Measurements from ENCODE around the gene RXRA.

The RXRA gene

DNA sequence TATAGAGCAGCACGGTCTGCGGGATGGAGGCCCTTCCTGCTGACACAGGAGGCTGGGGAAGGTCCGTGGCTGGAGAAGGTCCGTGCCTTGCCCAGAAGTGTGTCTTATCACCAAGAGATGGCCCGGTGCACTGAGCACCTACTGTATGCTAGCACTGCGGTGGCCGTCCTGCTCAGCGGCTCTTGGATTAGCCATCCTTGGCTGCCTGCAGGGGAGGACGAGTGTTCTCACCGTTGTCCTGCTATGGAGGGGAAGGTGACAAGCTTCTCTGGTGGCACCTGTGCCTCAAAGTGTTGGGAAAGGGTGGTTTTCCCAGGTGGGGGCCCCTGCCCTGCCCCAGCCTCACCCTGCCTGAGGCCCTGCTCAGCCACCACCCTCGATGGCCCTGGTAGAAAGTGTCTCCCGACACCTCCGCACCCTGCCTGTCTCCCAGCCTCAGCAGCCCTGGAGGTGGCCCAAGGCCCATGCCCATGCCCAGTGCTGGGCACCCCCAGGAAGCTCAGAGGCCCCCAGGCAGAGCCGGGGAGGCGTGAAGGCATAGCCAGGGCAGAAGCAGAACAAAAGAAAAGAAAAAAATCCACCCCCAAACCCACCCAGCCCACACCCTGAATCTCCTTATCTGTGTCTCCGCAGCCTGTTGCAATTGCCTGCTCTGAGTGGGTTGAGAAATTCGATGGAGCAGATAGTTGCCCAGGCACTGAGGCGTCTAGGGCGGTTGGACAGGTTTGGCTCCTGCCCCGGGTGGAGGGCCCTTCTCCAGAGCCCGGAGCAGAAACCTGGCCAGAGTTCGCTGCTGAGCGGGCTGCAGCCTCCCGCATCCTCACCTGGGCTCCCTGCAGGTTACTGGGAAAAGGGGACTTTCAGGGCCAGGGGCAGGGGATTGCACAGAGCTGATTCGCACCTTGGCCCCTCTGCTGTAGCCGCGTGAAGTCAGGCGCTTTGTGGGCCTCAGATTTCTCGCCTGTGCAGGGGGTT is 30.5 kb downstream of the RXRA start:
- DNase-seq: no peak

DNA sequence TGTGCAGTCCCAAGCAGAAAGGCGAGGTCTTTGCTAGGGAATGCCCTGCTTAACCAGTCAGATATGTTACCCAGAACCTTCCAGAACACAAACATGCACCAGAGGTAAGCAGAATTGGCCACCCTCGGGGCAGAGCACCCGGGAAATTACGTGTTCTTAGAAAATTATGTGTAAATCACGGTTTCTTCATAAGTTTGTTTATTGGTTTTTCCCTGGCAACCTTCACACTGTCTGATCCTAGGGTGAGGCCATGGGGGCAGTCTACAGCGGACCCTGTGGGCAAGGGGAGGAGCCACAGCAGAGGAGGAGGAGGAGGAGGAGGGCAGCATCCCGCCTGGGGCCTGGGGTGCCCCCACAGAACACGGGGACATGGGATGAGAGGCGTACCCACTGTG is 31.4 kb downstream of the RXRA start:
- DNase-seq: no peak

DNA sequence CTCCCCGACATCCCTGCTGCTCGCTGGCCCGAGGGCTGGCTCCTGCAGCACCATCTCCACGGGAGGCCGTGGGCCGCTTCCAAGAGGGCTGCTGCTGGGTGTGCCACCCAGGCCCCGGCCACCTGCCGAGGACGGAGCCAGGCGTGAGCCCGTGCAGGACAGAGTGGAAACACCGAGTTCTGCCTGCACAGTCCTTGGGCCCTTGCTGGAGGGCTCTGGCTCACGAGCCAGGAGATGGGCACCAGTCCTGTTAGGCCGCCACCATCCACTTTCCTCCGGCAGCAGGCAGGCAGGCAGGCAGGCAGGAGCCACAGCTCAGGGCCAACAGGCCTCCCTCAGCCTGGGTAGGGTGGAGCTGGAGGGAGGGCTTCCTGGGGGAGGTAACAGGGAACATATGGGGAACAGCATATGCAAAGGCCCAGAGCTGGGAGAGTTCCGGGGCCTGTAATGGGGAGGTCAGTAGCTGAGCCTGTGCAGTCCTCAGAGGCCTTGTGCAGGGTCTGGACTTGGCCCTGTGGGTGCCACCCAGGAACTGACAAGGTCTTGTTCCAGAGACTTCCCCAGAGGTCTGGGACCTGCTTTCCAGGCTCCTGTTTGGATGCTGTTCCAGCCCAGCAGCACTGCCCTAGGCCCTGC is 31.9 kb downstream of the RXRA start:
- no peak for DNase-seq

DNA sequence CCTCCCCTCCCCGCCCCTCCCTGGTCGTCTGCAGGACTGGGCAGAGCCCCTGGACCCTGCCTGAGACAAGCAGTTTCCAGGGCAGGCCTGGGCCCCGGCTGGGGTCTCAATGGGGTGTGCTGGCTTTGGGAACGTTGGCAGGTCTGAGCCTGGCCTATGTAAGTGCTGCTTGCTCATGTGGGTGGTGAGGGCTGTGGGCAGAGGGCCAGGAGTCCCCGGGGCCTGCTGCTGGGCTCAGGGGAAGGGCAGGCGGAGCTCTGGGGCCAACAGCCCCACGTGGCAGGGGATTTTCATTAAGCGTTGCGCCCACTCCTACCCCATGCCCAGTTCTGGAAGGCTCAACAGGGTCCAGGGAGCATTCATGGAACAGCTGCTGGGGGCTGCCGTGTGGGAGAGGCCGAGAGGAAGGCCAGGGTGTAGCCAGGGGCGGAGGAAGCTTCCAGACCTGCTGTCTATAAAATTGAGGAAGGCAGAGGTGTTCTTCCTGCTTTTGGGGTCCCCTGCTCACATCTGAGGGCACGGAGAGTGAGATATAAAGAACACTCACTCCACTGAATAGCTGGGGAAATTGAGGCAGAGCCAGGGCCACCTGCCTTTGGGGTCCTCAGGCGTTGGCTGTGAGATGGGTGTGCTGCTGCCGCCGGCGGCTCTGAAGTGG is 32.5 kb downstream of the RXRA start:
- no peak for DNase-seq

DNA sequence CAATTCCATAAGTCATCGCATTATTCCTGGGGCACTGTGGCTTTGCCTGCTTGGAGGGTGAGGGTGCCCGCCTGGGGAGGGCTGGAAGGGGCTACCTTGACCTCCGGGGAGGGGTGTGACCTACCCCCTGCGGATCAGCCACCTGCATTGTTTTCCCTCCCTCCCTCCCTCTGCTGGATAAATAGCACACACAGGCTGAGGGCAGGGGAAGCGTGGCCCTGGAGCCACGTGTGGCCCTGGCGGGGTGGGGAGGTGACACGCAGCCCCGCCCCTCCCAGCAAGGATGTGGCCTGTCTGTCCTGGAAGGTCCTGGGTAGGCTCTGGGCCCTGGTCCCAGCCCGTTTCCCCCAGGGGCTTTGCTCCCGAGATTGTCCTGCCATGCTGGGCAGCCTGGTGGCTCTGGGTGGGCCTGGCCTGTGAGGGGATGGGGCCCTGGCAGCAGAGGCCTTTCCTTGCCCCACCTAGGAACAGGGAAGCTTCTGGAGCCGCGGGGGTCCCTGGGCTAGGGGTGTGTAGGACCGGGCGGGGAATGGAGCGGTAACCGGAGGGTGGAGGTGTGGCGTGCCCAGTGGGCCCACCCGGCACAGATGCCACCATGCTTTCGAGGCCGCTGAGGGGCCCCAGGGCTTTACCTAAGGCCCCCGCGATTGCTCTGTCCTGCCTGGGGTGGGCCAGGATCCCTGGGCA is 33.4 kb downstream of the RXRA start:
- no peak for DNase-seq

DNA sequence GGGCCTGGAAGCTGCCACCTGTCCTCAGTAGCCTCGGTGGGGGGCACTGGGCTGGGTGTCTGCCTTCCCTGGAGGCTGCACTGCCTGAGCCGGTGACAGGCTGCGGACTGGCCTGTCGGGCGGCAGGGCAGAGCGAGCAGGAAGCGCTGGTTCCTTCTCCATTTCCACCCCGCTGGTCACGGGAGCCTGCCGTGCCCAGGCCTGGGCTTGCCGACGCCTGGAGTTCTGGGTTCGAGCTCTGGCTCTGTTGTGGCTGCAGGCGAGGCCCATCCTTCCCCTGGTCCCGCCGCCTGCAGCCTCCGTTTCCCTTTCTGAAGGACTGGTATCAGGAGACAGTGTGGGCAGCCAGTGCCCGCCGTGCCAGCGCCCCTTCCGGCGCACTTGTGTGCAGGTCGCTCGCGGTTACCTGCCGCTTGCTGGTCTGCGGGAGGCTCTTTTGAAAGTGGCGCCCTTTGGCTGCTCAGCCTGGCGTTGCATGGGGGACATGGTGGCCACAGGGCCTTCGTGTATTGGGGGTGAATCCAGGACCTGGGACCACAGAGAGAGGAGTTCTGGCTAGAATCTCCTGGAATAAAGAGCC is 34.0 kb downstream of the RXRA start:
- DNase-seq: no peak

DNA sequence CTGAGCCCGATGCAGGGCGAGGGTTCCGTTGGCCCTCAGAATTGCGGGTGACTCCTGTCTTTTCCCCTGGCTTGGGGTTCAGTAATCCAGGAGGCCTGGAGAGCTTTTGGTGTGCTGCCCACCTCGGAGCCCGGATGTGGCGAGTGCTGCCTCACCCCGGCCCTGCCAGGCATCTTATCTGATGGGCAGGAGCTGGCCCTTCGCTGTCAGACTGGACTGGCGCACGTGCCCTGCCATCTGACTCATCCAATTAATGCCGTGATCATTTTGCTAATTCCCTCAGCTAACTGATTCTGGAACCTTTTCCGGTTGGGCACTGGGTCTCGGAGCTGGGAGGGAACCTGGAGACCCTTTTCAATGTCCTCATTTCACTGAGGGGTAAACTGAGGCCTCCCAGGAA is 34.6 kb downstream of the RXRA start:
- no peak for DNase-seq

DNA sequence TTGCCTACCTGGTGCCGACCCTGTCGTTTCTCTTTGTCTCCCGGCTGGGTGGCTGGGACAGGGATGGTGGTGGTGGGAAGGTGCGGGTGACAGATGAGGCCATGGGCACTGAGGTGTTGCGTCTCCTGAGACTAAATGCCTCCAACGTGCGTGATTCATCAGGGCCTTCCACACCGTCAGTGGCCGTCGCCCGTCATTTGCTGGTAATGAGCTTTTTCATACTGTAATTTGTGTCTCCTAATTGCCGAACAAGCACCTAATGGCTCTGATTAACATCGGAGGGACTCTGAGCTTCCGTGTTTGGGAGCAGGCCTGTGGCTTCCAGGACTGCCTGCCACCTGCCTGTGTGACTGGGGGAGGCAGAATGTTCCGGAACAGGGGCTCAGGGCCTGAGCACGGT is 35.2 kb downstream of the RXRA start:
- no peak for DNase-seq

DNA sequence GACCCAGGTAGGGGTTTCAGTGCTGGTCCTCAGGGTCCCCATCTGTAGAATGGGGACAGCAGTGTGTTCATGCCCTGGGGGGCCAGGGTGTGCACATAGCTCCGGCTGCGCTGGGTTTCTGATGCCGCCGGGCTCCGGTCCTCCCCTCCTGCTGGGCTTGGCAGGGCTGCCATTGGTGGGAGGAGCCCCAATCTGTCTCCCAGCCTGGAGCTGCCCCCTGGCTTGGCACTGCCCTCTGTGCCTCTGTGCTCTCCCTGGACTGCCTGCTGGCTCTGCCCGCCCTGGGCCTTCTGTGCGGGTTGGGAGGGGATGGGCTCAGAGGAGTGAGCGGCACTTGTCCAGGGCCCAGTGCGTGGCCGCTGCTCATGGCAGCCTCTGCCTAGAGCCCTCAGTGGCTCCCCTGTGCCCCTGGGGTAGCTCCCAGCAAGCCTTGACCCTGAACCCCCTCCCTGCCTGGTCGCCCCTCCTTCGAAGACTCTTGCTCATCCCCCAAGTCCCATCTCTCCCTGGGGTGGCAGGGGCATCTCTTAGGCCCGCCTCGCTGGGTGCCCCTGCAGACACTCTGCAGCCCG is 35.7 kb downstream of the RXRA start:
- DNase-seq: no peak

DNA sequence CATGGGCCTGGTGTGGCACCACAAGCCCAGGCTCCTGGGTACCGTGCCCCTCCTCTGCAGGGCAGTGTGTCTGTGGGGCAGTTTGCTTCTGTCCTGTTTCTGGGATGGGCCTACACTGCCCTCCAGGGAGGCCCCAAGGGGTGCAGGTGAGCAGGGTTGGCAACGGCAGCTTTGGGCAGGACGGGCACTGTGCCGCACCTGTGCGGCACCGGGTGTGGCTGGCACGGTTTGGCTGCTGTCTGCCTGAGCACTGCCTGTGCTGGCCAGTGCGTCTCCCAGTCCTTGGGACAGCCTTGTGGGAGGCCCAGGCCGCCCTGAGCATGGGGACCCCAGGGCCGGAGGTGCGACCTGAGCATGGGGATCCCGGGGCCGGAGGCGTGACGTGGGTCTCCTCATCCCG is 37.2 kb downstream of the RXRA start:
- DNase-seq: no peak

DNA sequence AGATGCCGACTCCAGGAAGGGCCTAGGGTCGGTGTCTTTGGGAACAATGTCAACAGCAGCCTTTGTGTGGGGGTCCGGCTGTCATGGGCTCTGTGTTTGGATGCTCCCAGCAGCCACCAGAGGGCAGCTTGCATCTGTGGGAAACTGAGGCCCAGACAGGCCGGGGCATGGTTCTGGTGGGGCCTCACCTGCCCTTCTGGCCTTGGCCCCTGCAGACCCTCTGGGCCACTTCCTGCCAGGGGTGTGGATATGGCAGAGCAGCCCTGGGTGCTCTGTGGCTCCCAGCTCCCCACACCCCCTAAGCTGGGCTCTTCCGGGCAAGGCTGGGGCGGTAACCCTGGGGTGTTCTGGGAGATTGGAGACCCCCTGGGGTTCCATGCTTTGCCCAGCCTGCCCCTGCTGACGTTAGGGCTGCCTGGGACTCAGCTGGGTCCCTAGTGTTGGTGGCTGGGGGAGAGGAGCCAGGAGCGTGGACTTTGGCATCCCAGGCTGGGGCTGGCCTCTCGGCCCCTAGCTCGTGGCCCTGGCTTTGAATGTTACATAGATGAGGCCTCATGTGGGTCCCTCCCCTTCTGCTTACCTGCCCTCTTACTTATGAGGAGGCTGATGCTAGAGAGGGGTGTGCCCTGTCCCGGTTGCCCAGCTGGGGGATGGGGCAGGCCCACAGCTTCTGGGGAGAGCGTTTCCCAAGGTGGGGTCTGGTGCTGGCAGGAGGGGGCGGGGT is 38.3 kb downstream of the RXRA start:
- DNase-seq: no peak

DNA sequence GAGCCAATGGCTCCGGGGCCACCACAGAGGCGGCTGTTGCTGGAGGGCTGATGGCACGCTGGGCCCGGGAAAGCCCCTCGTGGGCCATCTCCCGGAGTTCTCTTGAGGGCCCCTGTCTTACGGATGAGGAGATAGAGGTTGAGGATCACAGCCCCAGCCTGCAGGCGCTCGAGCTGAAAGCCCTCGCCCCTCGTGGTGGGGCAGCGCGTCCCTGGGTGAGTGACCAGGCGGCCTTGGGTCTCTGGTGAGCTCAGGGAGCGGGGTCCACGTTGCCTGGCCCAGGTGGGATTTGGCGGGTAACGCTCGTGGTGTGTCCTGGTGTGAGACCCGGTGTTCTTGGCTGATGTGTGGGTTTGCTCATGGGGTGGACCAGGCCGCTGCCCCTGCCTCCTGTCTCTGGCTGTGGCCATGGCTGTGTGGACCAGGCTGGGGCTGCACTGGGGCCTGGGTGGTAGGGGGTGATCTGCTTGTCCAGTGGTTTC is 38.9 kb downstream of the RXRA start:
- DNase-seq: no peak

DNA sequence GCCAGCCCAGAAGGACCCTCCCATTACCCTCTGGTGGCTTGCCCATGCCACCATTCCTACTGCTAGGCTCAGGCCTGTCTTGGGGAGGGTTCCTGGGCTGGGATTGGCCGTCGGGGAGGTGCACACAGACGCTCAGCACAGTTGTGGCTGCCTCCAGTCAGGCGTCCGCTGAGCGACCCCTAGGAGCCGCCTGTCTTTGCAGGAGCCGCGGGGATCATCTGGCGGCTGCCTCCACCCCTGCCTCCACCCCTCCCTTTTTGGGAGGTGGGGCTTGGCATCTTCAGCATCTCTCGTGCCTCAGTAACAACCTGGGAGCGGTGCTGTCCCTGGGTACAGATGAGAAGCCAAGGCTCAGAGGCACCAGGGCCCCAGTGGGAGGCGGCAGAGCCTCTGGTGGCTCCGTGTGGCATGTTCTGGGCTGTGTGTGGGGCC is 39.6 kb downstream of the RXRA start:
- no peak for DNase-seq

DNA sequence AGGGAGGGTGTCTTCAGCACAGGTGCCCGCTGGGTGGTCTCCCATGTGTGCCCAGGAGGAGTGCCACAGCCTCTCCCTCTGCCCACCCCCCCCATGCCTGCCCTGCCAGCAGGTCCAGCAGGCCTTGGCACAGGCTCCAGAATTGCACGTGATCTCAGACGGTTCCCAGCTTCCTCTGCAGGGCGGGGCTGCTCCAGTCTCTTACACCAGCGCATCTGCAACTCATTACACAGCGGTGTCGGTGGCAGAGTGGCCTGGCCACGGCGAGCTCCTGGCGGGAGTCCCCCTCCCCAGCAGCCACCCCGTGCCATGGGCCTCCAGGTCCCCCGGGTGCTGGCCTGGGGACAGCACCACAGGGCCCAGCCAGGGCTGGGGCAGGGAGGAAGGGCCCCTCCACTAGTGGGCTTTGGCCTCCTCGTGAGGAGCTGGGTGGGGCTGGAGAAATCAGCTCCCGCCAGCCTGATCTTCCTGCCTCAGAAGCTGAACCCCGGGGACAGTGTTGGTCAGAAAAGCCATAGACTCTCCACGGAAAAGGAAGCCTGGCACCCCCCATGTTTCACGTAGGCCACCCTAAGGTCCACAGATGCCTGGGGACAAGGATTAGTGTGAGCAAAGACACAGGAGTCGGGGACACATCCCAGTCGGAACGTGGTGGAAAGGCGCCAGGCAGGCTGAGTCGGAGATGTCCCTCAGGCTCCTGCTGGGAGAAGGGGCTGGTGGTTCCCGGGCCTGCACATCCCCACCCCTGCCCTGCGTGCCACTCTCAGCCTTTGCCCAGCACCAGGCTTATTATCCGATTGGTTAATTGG is 40.2 kb downstream of the RXRA start:
- DNase-seq: no peak

DNA sequence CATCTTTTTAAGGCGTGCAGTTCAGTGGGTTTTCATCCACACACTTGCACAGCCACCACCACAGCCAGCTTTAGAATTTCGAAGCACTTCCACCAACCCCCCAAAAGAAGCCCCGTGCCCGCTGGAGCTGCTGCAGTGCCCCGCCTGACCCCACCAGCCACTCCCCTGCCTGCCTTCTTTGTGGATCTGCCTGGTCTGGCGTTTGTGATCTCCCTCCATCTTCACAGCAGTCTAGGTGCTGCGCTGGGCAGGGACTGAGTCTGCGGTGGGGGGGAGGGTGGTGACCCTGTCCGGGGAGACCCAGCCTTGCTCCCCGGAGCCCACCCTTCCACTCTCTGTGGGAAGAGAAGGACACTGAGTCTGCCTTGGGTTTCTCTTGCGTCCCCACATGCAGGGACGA is 40.8 kb downstream of the RXRA start:
- DNase-seq: no peak

DNA sequence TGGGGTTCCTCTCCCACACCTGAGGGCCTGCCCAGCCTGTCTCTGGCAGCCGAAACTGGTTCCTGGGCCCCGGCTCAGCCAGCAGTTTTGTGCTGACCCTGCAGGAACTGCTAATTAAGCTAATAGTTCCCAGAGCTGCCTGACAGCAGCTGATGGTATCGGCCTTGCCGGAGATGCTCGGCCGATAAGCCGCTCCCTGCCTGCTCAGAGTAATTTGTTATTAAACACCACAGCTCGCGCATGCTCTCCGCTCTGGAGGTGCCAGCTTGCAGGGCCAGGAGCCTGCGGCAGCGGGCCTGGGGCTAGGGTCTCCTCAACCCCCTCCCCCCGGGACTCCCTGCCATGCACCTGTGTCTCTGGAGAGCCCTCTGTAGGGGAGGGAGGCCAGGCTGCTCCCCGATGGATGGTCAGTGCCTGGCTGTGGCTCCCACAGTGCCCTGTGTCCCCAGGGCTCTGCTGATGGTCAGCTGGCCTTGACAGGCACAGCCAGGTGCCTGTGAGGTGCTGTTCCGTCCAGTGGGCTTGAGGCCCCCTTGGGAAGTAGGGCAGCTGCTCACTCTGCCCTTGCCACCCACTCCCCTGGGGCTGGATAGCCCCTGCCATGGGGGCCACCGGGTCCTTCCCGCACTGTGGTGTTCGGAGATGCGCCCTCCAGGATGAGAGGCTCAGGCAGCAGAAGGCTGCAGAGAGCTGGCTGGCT is 41.7 kb downstream of the RXRA start:
- no peak for DNase-seq

DNA sequence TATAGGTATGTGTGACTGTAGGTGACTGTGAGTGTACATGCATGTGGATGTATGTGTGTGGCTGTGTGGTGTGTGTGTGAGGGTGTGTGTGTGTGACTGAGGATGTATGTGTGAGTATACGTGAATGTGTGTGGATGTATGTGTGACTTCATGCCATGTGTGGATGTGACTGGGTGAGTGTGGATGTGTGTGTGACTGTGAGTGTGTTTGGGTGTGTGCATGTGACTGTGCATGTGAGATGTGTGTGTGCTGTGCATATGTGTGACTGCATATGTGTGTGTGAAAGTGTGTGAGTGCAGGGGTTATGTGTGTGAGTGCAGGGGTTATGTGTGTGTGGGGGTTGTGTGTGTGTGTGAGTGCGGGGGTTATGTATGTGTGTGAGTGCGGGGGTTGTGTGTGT is 42.3 kb downstream of the RXRA start:
- DNase-seq: no peak

DNA sequence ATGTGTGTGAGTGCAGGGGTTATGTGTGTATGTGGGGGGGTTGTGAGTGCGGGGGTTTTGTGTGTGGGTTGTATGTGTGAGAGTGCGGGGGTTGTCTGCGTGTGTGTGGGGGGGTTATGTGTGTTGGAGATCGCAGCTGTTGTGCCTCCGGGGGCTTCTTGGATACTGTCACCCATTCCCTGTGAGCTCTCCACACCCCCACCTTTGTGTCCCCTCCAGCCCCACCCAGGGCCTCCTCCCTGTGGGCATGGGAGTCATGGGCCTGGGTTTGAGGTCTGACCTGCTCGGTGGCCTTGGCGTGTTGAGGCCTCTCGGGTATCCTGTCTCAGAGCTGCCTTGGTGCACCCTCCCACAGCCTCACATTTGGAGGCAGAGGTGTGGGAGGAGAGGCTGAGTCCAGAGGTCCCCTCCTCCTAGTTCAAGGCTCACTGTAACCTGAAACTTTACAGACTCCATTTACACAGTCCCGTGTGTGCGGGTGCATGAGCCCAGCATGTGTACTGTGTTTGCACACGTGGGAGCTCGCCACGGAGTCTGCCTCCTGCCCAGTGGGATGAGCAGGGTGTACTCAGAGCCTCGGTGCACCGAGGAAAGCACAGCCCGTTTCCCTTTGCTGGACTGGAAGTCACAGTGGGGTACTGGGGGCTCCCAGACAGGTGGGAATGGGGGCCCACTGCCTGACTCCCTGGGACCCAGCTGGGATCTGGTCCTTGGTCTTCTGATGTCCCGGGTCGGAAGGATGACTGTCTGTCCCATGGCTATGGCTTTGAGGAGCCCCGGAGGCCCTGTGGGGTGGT is 43.4 kb downstream of the RXRA start:
- no peak for DNase-seq

DNA sequence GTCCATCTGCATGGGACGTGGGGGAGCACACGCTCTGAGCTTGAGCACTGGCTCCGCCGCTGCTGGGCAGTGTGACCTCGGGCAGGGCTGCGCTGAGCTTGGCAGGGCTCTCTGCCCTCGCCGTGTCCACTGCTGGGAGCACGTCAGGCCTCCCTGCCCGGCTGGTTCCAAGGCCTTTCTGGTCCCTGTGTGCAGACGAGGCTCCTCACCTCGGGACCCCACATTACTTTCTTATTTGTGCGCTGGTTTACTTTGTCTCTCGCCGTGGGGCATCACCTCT is 43.9 kb downstream of the RXRA start:
- DNase-seq: no peak

DNA sequence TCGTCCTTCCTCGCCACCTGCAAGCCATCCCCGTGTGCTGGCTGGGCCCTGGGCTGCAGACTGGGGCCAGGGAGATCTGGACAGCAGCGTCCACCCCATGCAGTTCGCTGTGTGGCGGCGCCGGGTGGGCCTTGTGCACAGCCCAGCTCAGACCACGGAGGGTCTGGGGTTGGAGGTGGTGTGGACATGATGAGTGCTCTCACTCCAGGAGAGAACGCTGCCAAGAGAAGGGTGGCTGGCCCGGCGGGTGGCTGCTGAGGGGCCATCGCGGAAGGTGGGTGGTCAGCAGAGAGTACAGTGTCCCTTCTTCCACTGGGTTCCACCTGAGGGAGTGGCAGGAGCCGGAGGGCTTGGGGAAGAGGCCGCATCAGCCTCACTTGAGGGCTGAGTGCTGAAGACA is 44.4 kb downstream of the RXRA start:
- no peak for DNase-seq

Measured in activated CD4-positive, alpha-beta T cell treated with anti-CD3 and anti-CD28 coated beads, Interleukin-2, amount 50 U/mL, for 4 hours (primary cell).